Brain microvascular endothelial cell (primary cell): Measurements from ENCODE around the gene R3HDM4.

ENCODE experiments used
- DNase-seq: peaks from one replicate; pipeline ENCODE4 v3.0.0-alpha.2; 2020
- H3K27ac ChIP-seq: fragments of 250-450 bp; sonication (Bioruptor Pico); 2 replicates; pipeline ENCODE4 v1.5.1; 2020; ENCODE audit warnings: mild to moderate bottlenecking, moderate library complexity
- H3K27me3 ChIP-seq: fragments of 250-450 bp; sonication (Bioruptor Pico); replicated peaks from 2 replicates; pipeline ENCODE4 v1.5.1; 2020; ENCODE audit warnings: mild to moderate bottlenecking
- H3K36me3 ChIP-seq: fragments of 250-450 bp; sonication (Bioruptor Pico); replicated peaks from 2 replicates; pipeline ENCODE4 v1.5.1; 2020; ENCODE audit warnings: mild to moderate bottlenecking
- H3K4me3 ChIP-seq: 2 replicates; pipeline ENCODE4 v1.5.1; 2011; ENCODE audit warnings: low read depth, mild to moderate bottlenecking, control low read depth, low read length, moderate library complexity
- CTCF ChIP-seq: IDR thresholded peaks from 2 replicates; pipeline ENCODE4 v1.5.1; 2011; ENCODE audit warnings: low read depth, mild to moderate bottlenecking, moderate library complexity, low read length, control low read depth, inconsistent platforms; ENCODE audit errors: missing control alignments
- in situ Hi-C: cut with HindIII; loops from 2 replicates; pipeline ENCODE4 v1.10.0; 2017; ENCODE audit warnings: low sequenced_read_pairs, low pct_ligation_motif_present

R3HDM4 gene

GRCh38 chr19:927780-928401 is 14.9 kb upstream of the R3HDM4 start:
- Histone ChIP-seq H3K27me3 (no peaks in the 10 kb centered on the region), H3K36me3 (peaks cover 9% of the 10 kb centered on the region), H3K4me3 (peak overlapping the region; percentile 82), H3K27ac (no peak overlapping the region)
- in situ Hi-C loops, result no loop called here
- DNase-seq, result no peak
- TF ChIP-seq CTCF, result no peak

- Histone ChIP-seq H3K36me3 (peaks cover 9% of the 10 kb centered on the region), H3K27ac (no peak overlapping the region), H3K4me3 (peak overlapping the region; percentile 82), H3K27me3 (no peaks in the 10 kb centered on the region)
- no peak for TF ChIP-seq CTCF
- in situ Hi-C loops, result no loop called here
- DNase-seq, result no peak
Measured at GRCh38 chr19:927351-927779, 14.3 kb upstream of the R3HDM4 start.

GRCh38 chr19:926589-927350 is 13.8 kb upstream of the R3HDM4 start:
- Histone ChIP-seq H3K4me3 (peak overlapping the region; percentile 82), H3K36me3 (peaks cover 9% of the 10 kb centered on the region), H3K27ac (no peak overlapping the region), H3K27me3 (no peaks in the 10 kb centered on the region)
- in situ Hi-C loops, result no loop called here
- TF ChIP-seq CTCF, result no peak
- peak; percentile 28 for DNase-seq

GRCh38 chr19:926323-926588 is 13.2 kb upstream of the R3HDM4 start:
- in situ Hi-C loops, result no loop called here
- H3K36me3 ChIP-seq, result peaks cover 9% of the 10 kb centered on the region
- H3K27me3 ChIP-seq, result no peaks in the 10 kb centered on the region
- no peak for TF ChIP-seq CTCF
- DNase-seq, result no peak
- H3K4me3 ChIP-seq, result peak overlapping the region; percentile 82
- peak overlapping the region; percentile 21 for H3K27ac ChIP-seq

- no peak for TF ChIP-seq CTCF
- peak within 1 kb of the TSS; percentile 89 for H3K27ac ChIP-seq
- in situ Hi-C loops, result no loop called here
- no peaks in the 10 kb centered on the region for H3K27me3 ChIP-seq
- H3K4me3 ChIP-seq, result peak within 1 kb of the TSS; percentile 82
- DNase-seq, result peak; percentile 61
- H3K36me3 ChIP-seq, result peaks cover 5% of the 10 kb centered on the region
Measured at GRCh38 chr19:925526-926322, 12.7 kb upstream of the R3HDM4 start, which contains the start of gene ARID3A. TSS of gene ARID3A (plus strand) at chr19:926035. CDS start at chr19:929529, 3,494 bp downstream.
